Stimulated activated CD8-positive, alpha-beta memory T cell treated with anti-CD3 and anti-CD28 coated beads, Interleukin-12 subunit alpha, Interleukin-12 subunit beta, amount 100 ng/mL, for 24 hours (primary cell): Measurements from ENCODE around the gene PLA2G4A.

Source experiments
- DNase-seq: peaks from one replicate; pipeline ENCODE4 v3.0.0-alpha.2; 2020; ENCODE audit errors: extremely low read depth

Gene PLA2G4A

DNA sequence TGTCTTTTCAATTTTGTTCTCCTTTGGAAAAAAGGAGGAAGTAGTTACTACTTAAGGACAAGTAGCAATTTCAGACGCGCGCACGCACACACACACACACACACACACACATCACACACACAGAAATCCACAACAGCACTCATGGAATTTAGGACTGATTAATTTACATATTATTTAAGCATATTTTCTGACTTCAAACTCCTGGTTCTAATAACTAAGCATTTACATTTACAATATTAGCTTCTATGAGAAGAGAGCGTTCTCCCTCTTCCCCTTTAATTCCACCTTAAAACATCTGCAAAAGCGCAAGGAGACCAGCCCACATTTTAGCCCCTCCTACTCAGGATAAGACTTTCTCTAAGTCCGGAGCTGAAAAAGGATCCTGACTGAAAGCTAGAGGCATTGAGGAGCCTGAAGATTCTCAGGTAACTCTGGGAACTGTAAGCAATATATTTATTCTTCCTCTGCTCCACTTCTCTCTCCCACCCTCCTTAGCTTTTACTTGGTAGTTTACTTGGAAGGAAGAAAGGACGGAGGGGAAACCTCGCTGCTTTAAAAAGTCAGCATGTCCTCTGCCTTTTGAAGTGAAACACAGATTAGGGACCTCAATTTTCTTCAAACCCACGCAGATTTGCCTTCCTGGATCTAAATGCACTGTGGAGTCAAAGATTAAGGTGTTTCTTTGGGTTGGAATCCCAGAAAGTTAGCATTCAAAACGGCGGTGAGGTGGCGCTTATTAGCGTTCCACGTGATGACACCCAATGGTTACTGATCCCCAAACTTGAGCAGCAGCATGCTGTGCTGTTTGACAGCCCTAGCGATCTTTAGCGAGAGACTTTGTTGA is at the start of gene PLA2G4A:
PLA2G4A (plus strand) TSS at position 339 of the 844 bp plus-strand sequence. CDS start 25,406 bp downstream, outside the sequence.
- DNase-seq: no peak

DNA sequence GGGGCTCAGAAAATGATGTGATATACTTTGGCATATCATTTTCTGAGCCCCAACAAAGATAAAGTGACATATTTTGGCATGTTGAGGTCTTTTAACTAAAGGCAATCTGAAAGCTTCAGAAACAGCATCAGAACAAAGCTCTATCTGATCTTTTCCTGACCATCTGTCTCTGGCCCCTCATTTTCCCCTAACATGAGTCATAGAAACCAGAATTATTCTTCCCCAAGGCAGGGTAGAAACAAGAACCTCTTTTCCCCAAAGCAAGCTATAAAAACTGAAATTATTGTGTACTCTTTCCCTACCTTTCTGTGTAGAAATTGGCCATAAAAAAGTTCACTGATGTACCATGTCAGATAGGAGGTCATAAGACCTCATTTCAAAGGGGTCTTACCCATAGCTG is 48.7 kb upstream of the PLA2G4A start:
- DNase-seq: no peak

DNA sequence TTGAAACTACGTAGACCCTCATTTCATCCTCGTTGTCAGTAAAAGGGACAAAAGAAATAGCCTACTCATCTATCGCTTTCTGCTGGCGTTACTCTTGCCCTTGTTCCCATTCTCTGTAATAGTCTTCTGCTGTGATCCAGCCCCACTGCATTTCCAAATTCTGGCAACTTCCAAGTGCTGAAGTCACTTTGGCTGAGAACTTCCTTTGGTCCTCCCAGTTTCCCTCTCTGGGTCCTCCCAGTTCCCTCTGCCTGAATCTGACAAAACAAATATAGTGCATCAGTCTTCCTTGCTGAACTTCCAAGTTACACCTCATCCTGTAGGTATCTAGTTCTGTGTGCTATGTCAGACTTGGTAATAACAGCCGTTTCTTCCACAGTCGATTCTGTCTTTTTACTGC is 47.0 kb upstream of the PLA2G4A start:
- no peak for DNase-seq

DNA sequence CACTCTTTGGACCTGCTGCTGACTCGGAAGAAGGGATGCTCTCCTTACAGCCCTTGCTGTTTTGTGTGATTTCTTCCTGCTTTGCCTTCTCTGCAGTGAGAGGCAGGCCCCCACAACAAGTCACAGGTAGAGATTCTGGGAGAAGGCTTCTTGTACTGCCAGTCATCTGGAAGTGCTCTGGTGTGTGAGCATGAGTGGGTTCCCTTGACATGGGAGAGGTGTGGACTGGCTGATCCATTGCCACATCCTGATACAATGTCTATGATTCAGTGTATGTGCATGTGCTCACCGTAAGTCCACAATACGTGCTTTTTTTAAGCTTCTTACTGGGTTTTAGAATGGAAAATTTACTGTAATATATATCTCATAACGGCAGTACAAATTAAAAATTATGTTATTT is 46.0 kb upstream of the PLA2G4A start:
- no peak for DNase-seq

DNA sequence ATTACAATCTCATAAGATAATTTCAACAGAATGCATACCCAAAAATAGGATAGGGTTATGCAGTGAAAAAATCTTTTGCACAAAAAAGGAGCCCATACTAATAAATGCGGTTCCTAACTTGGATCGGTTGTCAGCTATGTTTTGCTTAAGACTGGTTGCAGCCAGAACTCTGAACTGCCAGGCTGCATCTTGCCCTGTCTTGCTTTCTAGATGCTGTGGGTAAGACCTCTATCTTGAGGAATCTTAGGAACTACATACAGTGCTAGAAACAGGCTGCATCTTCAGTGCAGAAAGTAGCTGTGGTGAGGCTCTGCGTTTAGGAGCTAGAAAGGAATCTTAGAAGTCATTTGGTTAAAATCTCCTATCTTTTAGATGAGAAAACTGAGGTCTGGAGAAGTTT is 45.6 kb upstream of the PLA2G4A start:
- no peak for DNase-seq

- no peak for DNase-seq
These were observed 43.2 kb upstream of the PLA2G4A start for GRCh38 chr1:186785503-186785902.

- no peak for DNase-seq
These were observed 38.6 kb upstream of the PLA2G4A start for GRCh38 chr1:186790101-186790500.

DNA sequence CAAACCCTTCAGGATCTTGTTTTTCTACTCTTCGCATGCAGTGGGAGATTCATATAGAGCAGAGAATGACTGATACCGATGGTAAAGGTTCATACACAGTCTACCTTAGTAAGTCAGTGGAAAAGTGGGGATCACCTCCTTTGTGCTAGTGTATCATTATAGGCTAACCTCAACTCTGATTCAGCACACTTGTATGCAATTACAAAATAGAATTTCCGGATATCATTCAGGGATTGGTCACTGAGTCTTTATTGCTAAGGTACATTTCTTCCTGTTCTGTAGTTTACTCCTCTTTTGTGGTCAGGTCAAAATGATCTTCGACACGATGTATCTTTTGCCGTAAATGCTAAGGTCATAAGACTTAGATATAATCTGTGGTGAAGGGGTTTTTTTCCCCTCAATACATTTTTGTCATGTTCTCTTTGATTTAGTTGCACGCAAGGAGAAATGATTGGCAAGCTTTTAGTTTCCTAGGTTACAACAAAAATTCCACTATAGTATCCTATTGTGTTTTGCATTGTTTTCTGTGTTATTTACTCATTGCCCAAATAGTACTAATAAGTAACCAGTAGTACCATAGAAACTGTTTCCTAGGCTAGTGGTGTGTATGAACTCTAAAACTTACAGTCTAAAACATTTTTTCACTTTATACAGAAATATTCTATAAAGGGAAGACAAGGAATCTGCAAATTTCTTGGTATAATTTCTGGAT is 35.7 kb upstream of the PLA2G4A start:
- no peak for DNase-seq

- no peak for DNase-seq
These were observed 35.2 kb upstream of the PLA2G4A start for GRCh38 chr1:186793582-186793927.

DNA sequence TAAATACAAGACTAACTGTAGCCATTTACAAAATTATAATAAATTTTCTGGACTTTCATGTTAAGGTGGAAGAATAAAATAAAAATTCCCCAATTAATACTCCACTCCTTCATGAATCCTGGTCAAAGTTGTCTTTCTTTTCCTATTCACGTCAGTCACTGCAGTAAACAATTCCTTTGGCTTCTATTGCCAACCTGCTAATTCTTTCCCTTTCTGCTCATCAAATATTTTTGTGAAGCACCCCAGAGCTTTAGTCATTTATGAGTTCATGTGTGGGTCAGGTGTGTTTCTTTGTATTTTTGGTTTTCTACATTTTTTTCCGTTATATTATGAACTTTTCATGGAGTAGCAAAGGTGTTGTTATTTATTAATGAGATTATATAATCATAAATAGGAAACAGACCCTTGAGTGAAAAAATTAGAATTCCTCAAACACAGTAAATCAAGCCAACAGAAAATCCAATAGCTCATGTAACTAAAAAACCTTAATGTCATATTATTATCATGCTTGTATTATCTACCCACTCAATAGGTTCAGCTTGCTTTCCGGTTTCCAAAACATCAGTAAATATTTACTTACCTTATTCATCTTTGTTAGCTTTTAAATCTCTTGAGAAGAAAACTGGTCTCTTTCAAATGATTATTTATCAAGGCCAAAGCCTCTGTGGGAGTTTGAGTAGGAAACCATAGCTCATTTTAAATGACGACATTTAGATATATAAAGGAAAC is 29.6 kb upstream of the PLA2G4A start:
- DNase-seq: no peak

GRCh38 chr1:186799689-186800054 is 29.1 kb upstream of the PLA2G4A start:
- DNase-seq: no peak

GRCh38 chr1:186802388-186802787 is 26.4 kb upstream of the PLA2G4A start:
- no peak for DNase-seq

- no peak for DNase-seq
These were observed 24.1 kb upstream of the PLA2G4A start for GRCh38 chr1:186804679-186805078.

- no peak for DNase-seq
These were observed 22.3 kb upstream of the PLA2G4A start for GRCh38 chr1:186806477-186806876.

GRCh38 chr1:186807163-186807562 is 21.6 kb upstream of the PLA2G4A start:
- no peak for DNase-seq

DNA sequence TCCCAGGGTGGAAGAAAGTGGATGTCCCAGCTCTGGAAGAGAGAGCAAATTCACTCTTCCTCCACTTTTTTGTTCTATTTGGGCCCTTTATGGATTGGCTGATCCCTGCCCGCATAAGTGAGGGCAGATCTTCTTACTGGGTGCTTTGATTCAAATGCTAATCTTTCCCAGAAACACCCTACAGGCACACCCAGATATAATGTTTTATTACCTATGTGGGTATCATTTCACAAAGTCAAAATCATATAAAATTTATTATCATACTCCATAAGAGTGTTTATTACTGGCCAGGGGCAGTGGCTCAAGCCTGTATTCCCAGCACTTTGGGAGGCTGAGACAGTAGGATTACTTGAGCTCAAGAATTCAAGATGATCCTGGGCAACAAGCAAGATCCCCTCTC is 16.9 kb upstream of the PLA2G4A start:
- DNase-seq: no peak

- no peak for DNase-seq
These were observed 16.2 kb upstream of the PLA2G4A start for GRCh38 chr1:186812570-186812969.

GRCh38 chr1:186813420-186813819 is 15.3 kb upstream of the PLA2G4A start:
- no peak for DNase-seq

DNA sequence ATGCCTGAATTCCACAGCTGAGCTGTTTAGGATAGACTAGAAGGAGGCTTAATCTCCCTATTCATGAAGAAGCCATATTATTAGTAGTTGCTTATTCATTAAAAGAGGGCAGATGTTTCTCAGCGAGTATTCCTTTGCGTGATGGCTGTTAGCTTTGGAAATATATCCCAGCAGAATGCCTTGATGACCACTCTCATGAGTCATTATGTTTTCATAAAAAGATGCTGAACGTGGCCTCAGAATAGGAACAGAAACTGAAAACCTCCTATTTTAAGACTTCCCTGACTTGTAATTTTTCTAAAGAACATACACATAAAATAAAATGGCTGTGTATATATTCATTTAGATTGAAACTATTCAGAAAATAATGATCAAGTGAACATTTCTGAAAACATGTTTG is 9.6 kb upstream of the PLA2G4A start:
- DNase-seq: no peak

GRCh38 chr1:186819563-186819962 is 9.2 kb upstream of the PLA2G4A start:
- no peak for DNase-seq

DNA sequence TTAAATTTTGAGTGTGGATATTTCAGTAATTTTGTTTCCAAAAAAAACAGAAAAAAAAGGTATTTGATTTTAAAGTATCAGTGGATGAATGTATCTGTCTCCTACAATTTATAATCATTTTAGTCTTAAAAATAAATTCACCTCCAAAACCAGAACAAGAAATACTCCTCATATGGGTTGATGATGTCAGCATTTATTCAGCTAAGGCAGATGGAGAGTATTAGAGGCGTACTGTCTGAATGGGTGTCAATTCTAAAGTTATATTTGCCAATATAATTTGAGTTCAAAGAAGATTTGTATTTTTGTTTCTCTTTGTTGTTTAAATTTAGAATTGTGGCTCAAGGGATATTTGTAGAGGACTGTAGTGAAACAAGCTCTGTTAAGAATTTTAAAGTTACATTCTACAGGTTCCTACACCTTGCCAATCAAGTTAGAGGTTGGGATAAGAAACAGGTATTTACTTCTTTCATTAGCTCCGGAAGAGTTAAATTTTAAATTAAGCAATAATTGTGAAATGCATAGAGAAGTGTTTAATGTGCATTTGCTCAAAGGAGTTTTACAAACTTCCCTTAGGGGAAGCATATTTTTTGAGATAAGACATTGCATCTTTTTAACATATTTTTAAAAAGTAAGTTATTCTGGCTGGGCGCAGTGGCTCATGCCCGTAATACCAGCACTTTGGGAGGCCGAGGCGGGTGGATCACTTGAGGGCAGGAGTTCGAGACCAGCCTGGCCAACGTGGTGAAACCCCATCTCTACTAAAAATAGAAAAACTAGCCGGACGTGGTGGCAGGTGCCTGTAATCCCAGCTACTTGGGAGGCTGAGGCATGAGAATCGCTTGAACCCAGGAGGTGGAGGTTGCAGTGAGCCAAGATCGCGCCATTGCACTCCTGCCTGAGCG is 1.2 kb downstream of the PLA2G4A start:
- DNase-seq: no peak

- DNase-seq: no peak
These were observed 2.4 kb downstream of the PLA2G4A start for GRCh38 chr1:186831168-186831567.
